Testis (tissue), 3 donors: Measurements from ENCODE around the gene ZNF408. TPM values are rescaled to one million over a fixed set of nuclear protein-coding genes. Genes with fewer than 3 reads are reported as not detected.
"Not testable (repeated sequence)": the region's sequence is repeated elsewhere in the genome, so short reads cannot be mapped to it uniquely, and the experiment has no call there.

Experiments used
- DNase-seq: peaks from one replicate; pipeline ENCODE4 v3.0.0-alpha.2; 2019
- H3K27ac ChIP-seq, 2 donors: fragments of 200-600 bp; sonication (generic); one replicate each; pipeline ENCODE4 v1.5.1; 2019
- H3K27me3 ChIP-seq: fragments of 200-600 bp; sonication (generic); one replicate; pipeline ENCODE4 v1.5.1; 2019
- H3K36me3 ChIP-seq: fragments of 200-600 bp; sonication (generic); one replicate; pipeline ENCODE4 v1.5.1; 2017; ENCODE audit warnings: low read depth; ENCODE audit errors: missing control alignments
- H3K4me1 ChIP-seq: fragments of 200-600 bp; sonication (generic); one replicate; pipeline ENCODE4 v1.5.1; 2019
- H3K4me3 ChIP-seq, 2 donors: fragments of 200-600 bp; sonication (generic); one replicate each; pipeline ENCODE4 v1.5.1; 2017 to 2019
- H3K9me3 ChIP-seq: fragments of 200-600 bp; sonication (generic); one replicate; pipeline ENCODE4 v1.5.1; 2017
- POLR2A ChIP-seq: fragments of 450-650 bp; IDR thresholded peaks from one replicate; pipeline ENCODE4 v1.6.1; 2017; ENCODE audit warnings: antibody characterized with exemption, mild to moderate bottlenecking, moderate library complexity
- WGBS, 2 donors: methylation state at CpG; one replicate each; pipeline ENCODE4 v1.1.5; 2018; 5-methylcytosine and 5-hydroxymethylcytosine counted together
- intact Hi-C: fragments of 100-400 bp; cut with DNase I; formaldehyde crosslinking; loops from one replicate; pipeline ENCODE4 v1.15.1; 2023; ENCODE audit warnings: low total_unique reads
- polyA plus RNA-seq: library from polyadenylated mRNA; stranded (reverse); fragments of 350-450 nt; fragmentation: Illumina TruSeq; extraction: RNeasy Lipid Tissue Mini Kit (QIAGEN cat#74804); gene quantifications from one replicate; pipeline ENCODE4 v1.2.3, GENCODE V29; 2014; ENCODE audit warnings: low read depth, low replicate concordance; ENCODE audit not compliant: insufficient read depth
- total RNA-seq, 2 donors: library from RNA; depleted of rRNA; stranded (reverse); fragments of >200 nt; gene quantifications; one replicate each; pipeline ENCODE4 v1.2.3, GENCODE V29; 2016
- TF ChIP-seq, protein P1 (sequence below), 3 experiments: fragments of 450-650 bp in 2 of 3; fragments of 200-600 bp in 1 of 3; sonication (generic) in 1 of 3; IDR thresholded peaks; one replicate each; pipeline ENCODE4 v1.5.1; 2016 to 2019; ENCODE audit warnings: antibody characterized with exemption in 3 of 3, mild to moderate bottlenecking in 2 of 3, moderate library complexity in 1 of 3

ZNF408 gene
- total and polyA plus RNA-seq, 3 donors from 2014 or later, result 11.7 to 27.4 (median 18.3) TPM

DNA sequence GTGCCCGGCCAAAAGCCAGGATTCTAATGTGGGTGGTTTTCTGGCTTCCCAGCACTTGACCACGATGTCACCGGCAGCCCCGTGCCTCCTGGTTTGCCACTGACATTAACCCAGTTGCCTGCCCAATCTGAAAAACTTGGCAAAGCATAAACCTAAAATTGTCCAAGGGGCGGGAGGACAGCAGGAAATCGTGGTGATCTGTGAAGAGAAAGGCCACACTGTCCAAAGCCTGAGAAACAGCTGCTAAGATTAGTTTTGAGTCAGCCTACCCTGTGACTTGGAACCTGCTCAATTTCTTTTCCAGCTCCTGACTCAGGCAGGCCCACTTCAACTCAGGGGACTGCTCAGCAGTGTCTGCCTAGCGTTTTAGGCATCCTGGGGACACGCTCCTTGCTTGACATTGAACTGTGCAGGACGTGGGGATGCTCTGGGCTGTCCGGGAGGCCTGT is 10.0 kb downstream of the ZNF408 start:
- peak; percentile 70 for DNase-seq
- no peak overlapping the region for H3K4me3 ChIP-seq
- peak overlapping the region; percentile 71 to 89 for H3K27ac ChIP-seq
- TF ChIP-seq POLR2A, result no peak
- TF ChIP-seq, protein P1, sequence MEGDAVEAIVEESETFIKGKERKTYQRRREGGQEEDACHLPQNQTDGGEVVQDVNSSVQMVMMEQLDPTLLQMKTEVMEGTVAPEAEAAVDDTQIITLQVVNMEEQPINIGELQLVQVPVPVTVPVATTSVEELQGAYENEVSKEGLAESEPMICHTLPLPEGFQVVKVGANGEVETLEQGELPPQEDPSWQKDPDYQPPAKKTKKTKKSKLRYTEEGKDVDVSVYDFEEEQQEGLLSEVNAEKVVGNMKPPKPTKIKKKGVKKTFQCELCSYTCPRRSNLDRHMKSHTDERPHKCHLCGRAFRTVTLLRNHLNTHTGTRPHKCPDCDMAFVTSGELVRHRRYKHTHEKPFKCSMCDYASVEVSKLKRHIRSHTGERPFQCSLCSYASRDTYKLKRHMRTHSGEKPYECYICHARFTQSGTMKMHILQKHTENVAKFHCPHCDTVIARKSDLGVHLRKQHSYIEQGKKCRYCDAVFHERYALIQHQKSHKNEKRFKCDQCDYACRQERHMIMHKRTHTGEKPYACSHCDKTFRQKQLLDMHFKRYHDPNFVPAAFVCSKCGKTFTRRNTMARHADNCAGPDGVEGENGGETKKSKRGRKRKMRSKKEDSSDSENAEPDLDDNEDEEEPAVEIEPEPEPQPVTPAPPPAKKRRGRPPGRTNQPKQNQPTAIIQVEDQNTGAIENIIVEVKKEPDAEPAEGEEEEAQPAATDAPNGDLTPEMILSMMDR (IDR thresholded peaks at IDR 0.05), result no peak
- no peaks in the 10 kb centered on the region for H3K27me3 ChIP-seq
- no peaks in the 10 kb centered on the region for H3K36me3 ChIP-seq
- WGBS, 2 donors, result 43 to 47% methylated on average over 6 to 10 of the region's 10 CpGs
- H3K4me1 ChIP-seq, result peaks cover 4% of the 10 kb centered on the region
- intact Hi-C loops, result no loop called here
- no peaks in the 10 kb centered on the region for H3K9me3 ChIP-seq

DNA sequence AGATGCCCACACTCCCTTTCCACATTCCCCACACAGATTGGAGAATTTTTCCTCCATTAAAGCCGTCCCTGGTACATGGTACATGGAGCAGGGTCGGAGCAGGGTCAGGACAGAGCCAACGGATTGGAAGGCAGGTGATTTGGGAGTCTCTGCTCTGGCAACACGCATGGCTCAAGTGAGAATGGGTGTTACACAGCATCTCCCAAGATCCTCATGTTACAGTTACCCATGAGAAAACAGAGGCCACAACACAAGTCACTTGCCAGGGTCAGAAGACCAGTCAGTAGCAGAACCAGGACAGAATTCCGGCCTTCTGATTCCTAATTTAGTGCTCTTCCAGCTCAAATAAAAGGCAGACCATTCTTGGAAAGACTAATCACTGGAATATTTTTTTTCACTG is 10.5 kb downstream of the ZNF408 start:
- H3K4me3 ChIP-seq, result no peak overlapping the region
- H3K9me3 ChIP-seq, result no peaks in the 10 kb centered on the region
- H3K36me3 ChIP-seq, result no peaks in the 10 kb centered on the region
- DNase-seq, result no peak
- 62 to 63% methylated on average over 2 to 5 of the region's 5 CpGs for WGBS, 2 donors
- TF ChIP-seq, protein P1 (IDR thresholded peaks at IDR 0.05), result no peak
- TF ChIP-seq POLR2A, result no peak
- H3K4me1 ChIP-seq, result peaks cover 4% of the 10 kb centered on the region
- intact Hi-C loops, result no loop called here
- H3K27ac ChIP-seq, result peak overlapping the region; percentile 71 to 89
- H3K27me3 ChIP-seq, result no peaks in the 10 kb centered on the region

DNA sequence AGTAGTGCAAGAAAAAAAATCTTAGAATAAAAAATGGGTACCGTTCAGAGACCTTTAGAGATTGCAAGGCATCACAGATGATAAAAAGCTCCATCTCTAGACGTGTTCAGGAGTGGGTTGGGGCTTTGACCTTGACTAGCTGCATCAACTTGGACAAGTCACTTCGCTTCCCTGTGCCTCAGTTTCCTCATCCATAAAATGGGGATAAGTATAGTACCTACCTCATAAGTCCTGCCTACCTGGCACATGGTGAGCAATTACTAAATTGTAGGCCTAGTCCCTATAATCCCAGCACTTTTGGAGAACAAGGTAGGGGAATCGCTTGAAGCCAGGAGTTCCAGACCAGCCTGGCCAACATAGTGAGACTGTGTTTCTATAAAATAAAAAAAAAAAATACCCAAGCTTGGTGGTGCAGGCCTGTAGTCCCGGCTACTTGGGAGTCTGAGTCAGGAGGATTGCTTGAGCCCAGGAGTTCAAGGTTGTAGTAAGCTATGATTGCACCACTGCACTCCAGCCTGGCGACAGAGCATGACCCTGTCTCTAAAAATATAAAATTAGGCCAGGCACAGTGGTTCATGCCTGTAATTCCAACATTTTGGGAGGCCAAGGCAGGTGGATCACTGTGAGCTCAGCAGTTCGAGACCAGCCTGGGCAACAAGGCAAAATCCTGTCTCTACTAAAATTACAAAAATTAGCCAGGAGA is 12.2 kb downstream of the ZNF408 start:
- DNase-seq, result no peak
- Histone ChIP-seq H3K27me3 (no peaks in the 10 kb centered on the region), H3K4me3 (no peak overlapping the region), H3K9me3 (no peaks in the 10 kb centered on the region), H3K36me3 (no peaks in the 10 kb centered on the region), H3K27ac (no peak overlapping the region), H3K4me1 (peaks cover 4% of the 10 kb centered on the region)
- no peak for TF ChIP-seq POLR2A
- TF ChIP-seq, protein P1 (IDR thresholded peaks at IDR 0.05), result no peak
- 90% methylated on average over 7 of the region's 7 CpGs for WGBS, 2 donors
- intact Hi-C loops, result no loop called here

DNA sequence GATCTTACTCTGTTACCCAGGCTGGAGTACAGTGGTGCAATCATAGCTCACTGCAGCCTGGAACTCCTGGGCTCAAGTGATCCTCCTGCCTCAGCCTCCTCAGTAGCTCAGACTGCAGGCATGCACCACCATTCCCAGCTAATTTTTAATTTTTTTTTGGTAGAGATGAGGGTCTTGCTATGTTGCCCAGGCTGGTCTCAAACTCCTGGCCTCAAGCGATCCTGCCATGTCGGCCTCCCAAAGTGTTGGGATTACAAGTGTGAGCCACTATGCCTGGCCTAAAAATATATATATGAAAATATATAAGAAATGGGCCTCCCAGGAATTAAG is 17.0 kb downstream of the ZNF408 start:
- WGBS, 2 donors, result 89 to 94% methylated on average over 2 of the region's 2 CpGs
- H3K27me3 ChIP-seq, H3K4me3 ChIP-seq, H3K27ac ChIP-seq, intact Hi-C loops, DNase-seq, H3K9me3 ChIP-seq, H3K36me3 ChIP-seq, H3K4me1 ChIP-seq: not testable (repeated sequence)

DNA sequence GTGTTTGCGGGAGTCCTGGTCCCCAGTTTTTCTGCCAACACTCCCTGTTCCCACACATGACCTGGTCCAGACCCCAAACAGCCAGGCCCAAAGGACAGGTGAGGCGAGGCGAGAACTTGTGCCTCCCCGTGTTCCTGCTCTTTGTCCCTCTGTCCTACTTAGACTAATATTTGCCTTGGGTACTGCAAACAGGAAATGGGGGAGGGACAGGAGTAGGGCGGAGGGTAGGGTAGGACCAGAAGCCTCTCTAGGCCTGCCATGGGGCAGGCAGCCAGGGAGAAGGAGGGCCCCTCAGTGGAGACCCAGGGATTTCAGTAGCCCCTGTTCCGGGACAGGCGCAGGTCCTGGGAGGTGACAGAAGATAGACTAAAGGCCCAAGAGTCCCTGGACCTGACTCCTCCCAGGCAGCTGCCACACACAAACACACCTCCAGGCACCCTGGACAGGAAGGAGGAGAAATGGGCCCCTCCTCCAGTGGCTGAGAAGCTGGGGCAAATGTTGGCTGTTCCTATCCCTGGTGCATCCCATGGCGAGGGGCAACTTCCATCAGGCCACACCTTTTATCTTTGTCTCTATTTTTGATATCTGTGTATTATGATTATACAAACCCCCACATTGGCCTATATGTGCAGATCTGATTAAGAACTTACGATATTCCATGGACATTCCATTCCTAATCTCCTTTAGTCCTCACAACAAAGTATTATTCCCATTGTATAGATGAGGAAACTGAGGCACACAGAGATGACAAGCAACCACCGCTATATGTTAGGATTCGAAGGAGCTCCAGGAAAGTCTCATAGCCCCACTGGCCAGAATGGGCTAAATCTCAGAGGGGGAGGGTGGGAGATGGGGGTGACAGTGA is 17.6 kb downstream of the ZNF408 start:
- intact Hi-C loops, result no loop called here
- no peak overlapping the region for H3K4me3 ChIP-seq
- H3K27me3 ChIP-seq, result no peaks in the 10 kb centered on the region
- DNase-seq, result no peak
- TF ChIP-seq, protein P1 (IDR thresholded peaks at IDR 0.05), result no peak
- TF ChIP-seq POLR2A, result no peak
- WGBS, 2 donors, result 87 to 96% methylated on average over 8 to 11 of the region's 11 CpGs
- no peak overlapping the region for H3K27ac ChIP-seq
- H3K4me1 ChIP-seq, result no peaks in the 10 kb centered on the region
- no peaks in the 10 kb centered on the region for H3K9me3 ChIP-seq
- H3K36me3 ChIP-seq, result no peaks in the 10 kb centered on the region
